Measurements from ENCODE around the gene ELAVL2.

ELAVL2 gene

DNA sequence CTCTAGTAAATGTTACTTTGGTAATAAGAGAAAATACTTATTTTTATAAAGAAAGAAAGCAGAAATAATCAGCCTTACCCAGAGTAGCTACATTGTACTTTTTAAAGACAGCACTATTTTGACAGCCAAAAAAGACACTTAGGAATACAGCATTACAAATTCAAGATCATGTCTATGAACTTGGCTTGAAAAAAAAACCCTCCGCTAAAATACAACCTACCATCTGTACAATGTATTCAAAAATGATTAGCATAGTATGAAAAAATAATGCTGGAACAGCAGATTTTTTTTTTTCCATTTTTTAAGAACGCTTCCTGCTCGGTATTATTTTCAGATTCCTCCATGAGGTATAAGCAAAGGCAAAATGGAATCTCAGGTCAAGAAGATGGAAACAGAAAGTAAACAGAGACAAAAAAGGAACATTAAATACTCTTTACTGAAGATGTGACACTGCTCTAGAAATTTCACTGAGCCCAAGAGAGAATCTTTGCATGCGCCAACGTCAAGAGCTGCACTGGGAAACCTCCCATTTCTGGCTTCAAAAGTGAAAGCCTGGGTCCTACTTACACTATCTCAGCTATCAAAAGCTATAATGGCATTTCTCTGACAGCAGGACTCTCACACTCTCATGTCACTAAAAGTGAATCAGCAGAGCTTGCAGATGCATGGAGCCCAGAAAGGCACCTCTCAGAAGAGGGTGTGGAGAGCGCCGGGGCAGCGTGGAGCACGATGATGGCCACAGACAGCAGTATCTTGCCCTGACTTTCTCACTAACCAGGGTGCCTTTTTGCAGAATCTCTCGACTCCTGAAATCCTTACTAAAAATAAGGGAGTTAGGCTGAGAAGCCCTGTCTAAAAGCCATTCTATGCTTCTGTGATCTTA, 167.4 kb downstream of the ELAVL2 start:
- no peak for DNase-seq

DNA sequence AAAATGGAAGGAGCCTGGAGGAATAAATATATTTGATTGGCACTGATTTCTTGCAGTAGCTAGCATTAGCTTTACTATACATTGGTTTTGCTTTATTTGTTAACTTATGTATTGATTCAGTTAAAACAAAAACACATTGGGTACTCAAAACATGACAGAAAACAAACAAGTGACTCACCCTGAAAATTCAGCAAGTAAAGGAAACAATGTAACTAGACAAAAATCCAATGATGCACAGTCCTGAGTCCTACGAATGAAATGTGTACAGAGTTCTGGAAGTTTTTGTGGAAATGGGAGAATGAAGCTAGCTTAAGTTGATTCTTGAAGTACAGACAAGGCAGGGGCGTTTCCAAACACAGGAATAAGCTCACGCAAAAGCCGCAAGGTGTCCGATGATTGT, 175.0 kb downstream of the ELAVL2 start:
- no peak for DNase-seq

DNA sequence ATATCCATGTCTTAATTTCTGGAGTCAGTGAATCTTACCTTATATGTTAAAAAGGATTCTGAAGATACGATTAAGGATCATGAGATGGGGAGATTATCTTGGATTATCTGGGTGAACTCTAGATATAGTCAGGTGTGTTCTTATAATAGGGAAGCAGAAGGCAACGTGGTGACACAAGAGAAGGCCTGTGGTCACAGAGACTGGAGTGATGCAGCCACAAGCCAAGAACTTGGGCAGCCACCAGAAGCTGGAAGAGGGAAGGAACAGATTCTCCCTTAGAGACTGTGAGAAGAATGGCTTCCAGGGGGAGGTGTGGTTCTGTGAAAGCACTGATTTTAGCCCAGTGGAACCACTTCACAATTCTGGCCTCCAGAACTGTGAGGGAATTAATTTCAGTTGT, 177.4 kb downstream of the ELAVL2 start:
- DNase-seq = no peak

DNA sequence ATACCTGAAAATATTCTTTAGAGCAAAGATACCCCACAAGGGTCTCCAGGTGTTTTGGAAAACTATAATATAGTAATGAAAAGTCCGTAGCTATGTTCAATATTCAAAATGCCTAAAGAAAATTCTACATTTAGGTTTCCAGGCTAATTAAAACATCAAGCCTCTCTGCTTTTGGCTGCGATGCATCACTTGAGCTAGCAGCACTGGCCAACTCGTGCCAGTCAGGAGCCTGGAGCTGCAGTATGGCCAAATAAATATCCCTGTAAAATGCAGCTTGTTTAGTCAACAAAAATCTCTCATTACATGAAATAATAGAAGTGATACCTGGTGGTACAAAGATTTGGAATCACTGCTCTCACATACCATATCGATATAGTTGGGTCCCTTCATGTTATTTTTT, 181.1 kb downstream of the ELAVL2 start:
- no peak for DNase-seq

DNA sequence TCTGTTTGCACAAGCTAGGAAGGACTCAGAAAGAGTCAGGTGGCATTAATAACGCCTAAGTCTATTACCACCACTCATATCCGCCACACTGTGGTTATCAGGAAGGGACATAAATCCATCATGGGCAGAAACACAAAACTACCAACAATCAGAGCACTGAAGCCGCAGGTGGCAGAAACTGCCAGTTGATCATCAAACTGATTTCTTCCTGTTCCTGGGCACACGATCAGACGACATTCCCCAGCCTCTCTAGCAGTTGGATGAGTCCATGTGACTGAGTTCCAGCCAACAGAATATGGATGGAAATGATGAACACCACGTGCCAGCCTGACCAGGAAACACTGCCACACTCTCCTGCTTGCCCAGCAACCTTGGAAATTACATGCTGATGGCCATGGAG, 181.7 kb downstream of the ELAVL2 start:
- no peak for DNase-seq

DNA sequence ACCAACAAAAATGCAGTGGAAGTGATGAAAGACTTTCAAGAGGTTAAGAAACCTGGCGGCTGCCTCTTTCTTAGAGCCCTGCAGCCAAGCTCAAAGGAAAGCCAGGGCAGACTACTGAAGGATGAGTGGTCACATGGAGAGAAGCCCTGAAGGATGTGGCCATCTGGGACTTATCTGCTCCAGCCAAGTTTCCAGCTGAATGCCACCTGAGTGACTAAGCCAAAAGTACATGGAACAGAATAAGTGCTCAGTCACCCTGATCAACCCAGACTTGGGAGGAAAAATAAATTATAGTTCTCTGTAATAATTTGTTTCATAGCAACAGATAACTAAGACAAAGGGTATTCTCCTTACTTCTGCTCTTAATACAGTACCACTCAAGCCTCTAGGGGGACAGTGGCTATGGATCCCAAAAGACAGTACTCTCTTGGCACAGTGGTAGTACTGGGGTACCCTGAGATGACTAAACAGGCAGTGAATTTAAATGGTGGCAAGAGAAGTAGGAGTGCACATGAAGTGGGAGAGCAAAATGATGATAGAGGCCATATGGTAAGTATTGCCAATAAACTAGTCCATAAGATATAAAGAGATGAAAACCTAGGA, 182.3 kb downstream of the ELAVL2 start:
- DNase-seq = no peak
